Activated CD8-positive, alpha-beta T cell treated with anti-CD3 and anti-CD28 coated beads for 36 hours (primary cell): ENCODE results near the gene ANKRD31. TPM values are rescaled to one million over a fixed set of nuclear protein-coding genes. Genes with fewer than 3 reads are reported as not detected.
"Not testable (repeated sequence)": the region's sequence is repeated elsewhere in the genome, so short reads cannot be mapped to it uniquely, and the experiment has no call there.

Source experiments
- ATAC-seq: fragments of 200-7000 bp; cut with Tn5 transposase; one replicate; pipeline ENCODE4 v1.10.0; 2021; ENCODE audit warnings: mild to moderate bottlenecking, moderate library complexity
- CTCF ChIA-PET: fragments of 350-600 bp; sonication (Branson Sonifier 250); formaldehyde crosslinking; loops from one replicate; lab custom pipeline; 2021; ENCODE audit warnings: antibody characterized with exemption; lab: Charles Lee
- POLR2A ChIA-PET: fragments of 350-600 bp; sonication (Branson Sonifier 250); formaldehyde crosslinking; loops from one replicate; lab custom pipeline; 2021; ENCODE audit warnings: antibody characterized with exemption; lab: Charles Lee
- DNase-seq: peaks from one replicate; pipeline ENCODE4 v3.0.0-alpha.2; 2020
- H3K27ac Mint-ChIP-seq: one replicate; pipeline ENCODE4 v1.8.0; 2021; ENCODE audit warnings: mild to moderate bottlenecking, mixed read lengths
- H3K27me3 Mint-ChIP-seq: one replicate; pipeline ENCODE4 v1.8.0; 2021; ENCODE audit warnings: mixed read lengths
- H3K36me3 Mint-ChIP-seq: one replicate; pipeline ENCODE4 v1.8.0; 2021; ENCODE audit warnings: low read depth, mixed read lengths
- H3K4me1 Mint-ChIP-seq: one replicate; pipeline ENCODE4 v1.8.0; 2021; ENCODE audit warnings: low read depth, mixed read lengths
- H3K4me3 Mint-ChIP-seq: one replicate; pipeline ENCODE4 v1.8.0; 2021; ENCODE audit warnings: mild to moderate bottlenecking, moderate library complexity, mixed read lengths
- H3K9me3 Mint-ChIP-seq: one replicate; pipeline ENCODE4 v1.8.0; 2021; ENCODE audit warnings: mixed read lengths
- CTCF ChIP-seq: fragments of 200-600 bp; IDR thresholded peaks from one replicate; pipeline ENCODE4 v1.8.0; 2022; ENCODE audit warnings: antibody characterized with exemption, mild to moderate bottlenecking
- intact Hi-C: fragments of 100-400 bp; cut with micrococcal nuclease; formaldehyde crosslinking; loops from one replicate; pipeline ENCODE4 v1.10.0; 2022
- total RNA-seq, 2 experiments: library from RNA; stranded (reverse); gene quantifications; one replicate each; pipeline ENCODE4 v1.2.3, GENCODE V29; 2021

Gene ANKRD31
- total RNA-seq, 2 experiments from 2014 or later = 0.94 to 0.99 TPM

- intact Hi-C loops = no loop called here
- no peaks in the 10 kb centered on the region for H3K27me3 Mint-ChIP-seq
- no peak for TF ChIP-seq CTCF
- ChIA-PET CTCF (no interaction called here), POLR2A (no interaction called here)
- peaks cover 3% of the 10 kb centered on the region for H3K36me3 Mint-ChIP-seq
- peaks cover under 1% of the 10 kb centered on the region for H3K9me3 Mint-ChIP-seq
- no peak overlapping the region for H3K4me3 Mint-ChIP-seq
- no peak for ATAC-seq
- no peak for DNase-seq
- H3K4me1 Mint-ChIP-seq = no peaks in the 10 kb centered on the region
- no peak overlapping the region for H3K27ac Mint-ChIP-seq
Observed at GRCh38 chr5:75167345-75167744, 69.3 kb downstream of the ANKRD31 start.

- intact Hi-C loops, H3K4me1 Mint-ChIP-seq, H3K4me3 Mint-ChIP-seq, H3K27me3 Mint-ChIP-seq, H3K27ac Mint-ChIP-seq, DNase-seq, ATAC-seq, POLR2A ChIA-PET, CTCF ChIA-PET: not testable (repeated sequence)
- H3K36me3 Mint-ChIP-seq = peaks cover 29% of the 10 kb centered on the region
- H3K9me3 Mint-ChIP-seq = peaks cover 27% of the 10 kb centered on the region
Observed at GRCh38 chr5:75161508-75161907, 75.2 kb downstream of the ANKRD31 start.

GRCh38 chr5:75156585-75156984, 80.1 kb downstream of the ANKRD31 start:
- H3K36me3 Mint-ChIP-seq = peaks cover 27% of the 10 kb centered on the region
- POLR2A ChIA-PET = no interaction called here
- TF ChIP-seq CTCF = no peak
- DNase-seq (no peak), ATAC-seq (no peak)
- intact Hi-C loops = no loop called here
- H3K4me1 Mint-ChIP-seq = no peaks in the 10 kb centered on the region
- no peaks in the 10 kb centered on the region for H3K27me3 Mint-ChIP-seq
- H3K27ac Mint-ChIP-seq = no peak overlapping the region
- CTCF ChIA-PET = no interaction called here
- peaks cover 23% of the 10 kb centered on the region for H3K9me3 Mint-ChIP-seq
- no peak overlapping the region for H3K4me3 Mint-ChIP-seq

GRCh38 chr5:75152860-75153259, 83.8 kb downstream of the ANKRD31 start:
- intact Hi-C loops = no loop called here
- ChIA-PET POLR2A (interaction anchor here (0.8 kb wide), 1 partner anchor 83 kb away, joined by 3 read pairs; no protein-coding TSS in a partner anchor), CTCF (no interaction called here)
- DNase-seq = no peak
- H3K4me3 Mint-ChIP-seq = no peak overlapping the region
- peaks cover 7% of the 10 kb centered on the region for H3K9me3 Mint-ChIP-seq
- H3K36me3 Mint-ChIP-seq = peaks cover 9% of the 10 kb centered on the region
- H3K27ac Mint-ChIP-seq = no peak overlapping the region
- TF ChIP-seq CTCF = no peak
- H3K4me1 Mint-ChIP-seq = peaks cover 5% of the 10 kb centered on the region
- ATAC-seq = no peak
- H3K27me3 Mint-ChIP-seq = no peaks in the 10 kb centered on the region

GRCh38 chr5:75148051-75148450, 88.6 kb downstream of the ANKRD31 start:
- ATAC-seq (no peak), DNase-seq (no peak)
- TF ChIP-seq CTCF = no peak
- ChIA-PET CTCF (interaction anchor here (3.1 kb wide), 1 partner anchor 98 kb away, joined by 7 read pairs; no protein-coding TSS in a partner anchor), POLR2A (no interaction called here)
- H3K27me3 Mint-ChIP-seq = no peaks in the 10 kb centered on the region
- intact Hi-C loops = no loop called here
- no peak overlapping the region for H3K27ac Mint-ChIP-seq
- H3K9me3 Mint-ChIP-seq = peaks cover 4% of the 10 kb centered on the region
- H3K36me3 Mint-ChIP-seq = no peaks in the 10 kb centered on the region
- H3K4me1 Mint-ChIP-seq = peaks cover 11% of the 10 kb centered on the region
- H3K4me3 Mint-ChIP-seq = no peak overlapping the region
